ENCODE data around the gene FRMD4A. TPM values are rescaled to one million over a fixed set of nuclear protein-coding genes. Genes with fewer than 3 reads are reported as not detected.

Gene FRMD4A
- total and polyA plus RNA-seq, 12 donors, result 17.4 to 43.4 (median 30.3) TPM

- no peaks in the 10 kb centered on the region for H3K9me3 ChIP-seq
- no peak for TF ChIP-seq CTCF (IDR thresholded peaks at IDR 0.05)
Observed at GRCh38 chr10:13734151-13734550, 596.6 kb downstream of the FRMD4A start.

GRCh38 chr10:13733071-13733470, 597.7 kb downstream of the FRMD4A start:
- DNase-seq (no peak), ATAC-seq (no peak)
- 92 to 94% methylated on average over 7 of the region's 7 CpGs for WGBS, 2 donors
- H3K9me3 ChIP-seq, result no peaks in the 10 kb centered on the region
- intact Hi-C loops (cut with DNase I), result no loop called here
- no peaks in the 10 kb centered on the region for H3K27me3 ChIP-seq
- H3K36me3 ChIP-seq, result peaks cover 0 to 92% (median 0%) of the 10 kb centered on the region in 9 donors
- H3K4me1 ChIP-seq, result no peaks in the 10 kb centered on the region
- H3K4me3 ChIP-seq, result no peak overlapping the region
- no peak overlapping the region for H3K27ac ChIP-seq
- no peak for TF ChIP-seq CTCF (IDR thresholded peaks at IDR 0.05)

More at GRCh38 chr10:13734151-13734550, 596.6 kb downstream of the FRMD4A start:
- ATAC-seq (no peak), DNase-seq (no peak)
- Histone ChIP-seq H3K4me3 (no peak overlapping the region), H3K27me3 (no peaks in the 10 kb centered on the region), H3K27ac (no peak overlapping the region), H3K4me1 (no peaks in the 10 kb centered on the region), H3K36me3 (peaks cover 0 to 92% (median 0%) of the 10 kb centered on the region in 9 donors)
- intact Hi-C loops (cut with DNase I), result no loop called here
- 93 to 97% methylated on average over 8 of the region's 8 CpGs for WGBS, 2 donors

DNA sequence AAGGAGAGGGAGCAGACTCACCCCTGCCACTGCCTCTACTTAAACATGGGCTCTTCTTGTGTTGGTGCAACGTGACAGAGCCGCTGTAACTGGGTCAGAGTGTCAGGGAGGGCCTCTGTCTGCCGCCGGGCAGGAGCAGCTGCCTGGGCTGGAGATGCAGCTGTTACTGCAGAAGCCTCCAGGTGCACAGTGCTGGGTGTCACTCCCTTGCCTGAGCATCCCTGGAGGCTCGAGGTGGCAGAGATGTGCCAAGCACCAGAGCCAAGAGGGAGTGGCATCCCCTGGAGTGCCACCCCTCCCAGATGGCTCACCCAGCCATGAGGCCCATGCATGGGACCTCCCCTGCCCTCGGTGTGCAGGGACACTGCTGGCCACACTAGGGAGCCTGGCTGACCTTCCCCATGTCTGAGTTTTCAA, 598.3 kb downstream of the FRMD4A start:
- ATAC-seq, result peak in 3 of 8 donors; percentile 25 to 53 (median 27)
- no peak overlapping the region for H3K4me3 ChIP-seq
- 74 to 76% methylated on average over 6 of the region's 6 CpGs for WGBS, 2 donors
- DNase-seq, result no peak
- H3K9me3 ChIP-seq, result no peaks in the 10 kb centered on the region
- H3K27ac ChIP-seq, result no peak overlapping the region
- TF ChIP-seq CTCF (IDR thresholded peaks at IDR 0.05), result no peak
- H3K36me3 ChIP-seq, result peaks cover 0 to 92% (median 0%) of the 10 kb centered on the region in 9 donors
- H3K4me1 ChIP-seq, result no peaks in the 10 kb centered on the region
- no peaks in the 10 kb centered on the region for H3K27me3 ChIP-seq
- intact Hi-C loops (cut with DNase I), result no loop called here

- H3K4me3 ChIP-seq, result no peak overlapping the region
- H3K27me3 ChIP-seq, result no peaks in the 10 kb centered on the region
- no peak for TF ChIP-seq CTCF (IDR thresholded peaks at IDR 0.05)
- DNase-seq (no peak), ATAC-seq (no peak)
- H3K9me3 ChIP-seq, result no peaks in the 10 kb centered on the region
- H3K4me1 ChIP-seq, result no peaks in the 10 kb centered on the region
- 89 to 90% methylated on average over 8 of the region's 8 CpGs for WGBS, 2 donors
- no peak overlapping the region for H3K27ac ChIP-seq
- peaks cover 0 to 92% (median 0%) of the 10 kb centered on the region in 9 donors for H3K36me3 ChIP-seq
- intact Hi-C loops (cut with DNase I), result no loop called here
Observed at GRCh38 chr10:13731799-13732198, 598.9 kb downstream of the FRMD4A start.

All from heart right ventricle (tissue), 16 donors.